ENCODE results near the gene AP1B1. TPM values are rescaled to one million over a fixed set of nuclear protein-coding genes. Genes with fewer than 3 reads are reported as not detected.
A peak's percentile ranks its signal among the peaks of the same experiment; 100 is the strongest.
"Not testable (repeated sequence)": the region's sequence is repeated elsewhere in the genome, so short reads cannot be mapped to it uniquely, and the experiment has no call there.

Gene AP1B1
- total RNA-seq, 1 experiment from 2014 or later, result 40.3 TPM

GRCh38 chr22:29414951-29415591, 26.7 kb upstream of the AP1B1 start:
- H3K27me3 ChIP-seq (ENCODE audit: low read length); H3K27ac ChIP-seq (ENCODE audit: low read length); H4K20me1 ChIP-seq (ENCODE audit: insufficient read depth, low read depth, low read length); H3K79me2 ChIP-seq (ENCODE audit: low read length); H3K36me3 ChIP-seq (ENCODE audit: insufficient read depth, low read length); H3K9me3 ChIP-seq (ENCODE audit: low read length); H3K9me2 ChIP-seq (replicated peaks; ENCODE audit: insufficient read depth, low read length): not testable (repeated sequence)
- 0 out of 2 replicates have a peak overlapping the region, but pooled peaks have one; percentile 2 for H2AFZ ChIP-seq (ENCODE audit: low read length)
- DNase-seq, result peak; percentile 54
- H3K4me1 ChIP-seq (ENCODE audit: low read length), result peaks cover 13% of the 10 kb centered on the region
- peak overlapping the region; percentile 54 for H3K9ac ChIP-seq (ENCODE audit: low read length)
- H3K4me3 ChIP-seq (ENCODE audit: low read length), result peak overlapping the region; percentile 62
- peak overlapping the region; percentile 53 for H3K4me2 ChIP-seq (ENCODE audit: low read depth, low read length, poor library complexity, severe bottlenecking)

- H3K27ac ChIP-seq (ENCODE audit: low read length); H4K20me1 ChIP-seq (ENCODE audit: insufficient read depth, low read depth, low read length); H3K4me3 ChIP-seq (ENCODE audit: low read length); H3K9ac ChIP-seq (ENCODE audit: low read length); H3K9me2 ChIP-seq (replicated peaks; ENCODE audit: insufficient read depth, low read length); H3K9me3 ChIP-seq (ENCODE audit: low read length); H3K36me3 ChIP-seq (ENCODE audit: insufficient read depth, low read length); H3K79me2 ChIP-seq (ENCODE audit: low read length); H3K27me3 ChIP-seq (ENCODE audit: low read length); H3K4me2 ChIP-seq (ENCODE audit: low read depth, low read length, poor library complexity, severe bottlenecking); H2AFZ ChIP-seq (ENCODE audit: low read length): not testable (repeated sequence)
- peaks cover 20% of the 10 kb centered on the region for H3K4me1 ChIP-seq (ENCODE audit: low read length)
- DNase-seq, result peak; percentile 46
Measured at GRCh38 chr22:29412772-29413171, 24.4 kb upstream of the AP1B1 start.

- H3K4me1 ChIP-seq (ENCODE audit: low read length), result peaks cover 20% of the 10 kb centered on the region
- not testable (repeated sequence) for H3K9ac ChIP-seq (ENCODE audit: low read length); H3K27me3 ChIP-seq (ENCODE audit: low read length); H3K4me3 ChIP-seq (ENCODE audit: low read length); H3K27ac ChIP-seq (ENCODE audit: low read length); H3K79me2 ChIP-seq (ENCODE audit: low read length); H3K9me2 ChIP-seq (replicated peaks; ENCODE audit: insufficient read depth, low read length); H3K4me2 ChIP-seq (ENCODE audit: low read depth, low read length, poor library complexity, severe bottlenecking); H3K9me3 ChIP-seq (ENCODE audit: low read length); H2AFZ ChIP-seq (ENCODE audit: low read length); H4K20me1 ChIP-seq (ENCODE audit: insufficient read depth, low read depth, low read length); H3K36me3 ChIP-seq (ENCODE audit: insufficient read depth, low read length)
- peak; percentile 70 for DNase-seq
Measured at GRCh38 chr22:29411569-29412211, 23.3 kb upstream of the AP1B1 start.

- H3K27me3 ChIP-seq (ENCODE audit: low read length), result no peaks in the 10 kb centered on the region
- peak overlapping the region; percentile 18 for H3K4me2 ChIP-seq (ENCODE audit: low read depth, low read length, poor library complexity, severe bottlenecking)
- H3K4me1 ChIP-seq (ENCODE audit: low read length), result peaks cover 15% of the 10 kb centered on the region
- H3K4me3 ChIP-seq (ENCODE audit: low read length), result no peak overlapping the region
- no peak overlapping the region for H2AFZ ChIP-seq (ENCODE audit: low read length)
- H3K36me3 ChIP-seq (ENCODE audit: insufficient read depth, low read length), result no peaks in the 10 kb centered on the region
- H4K20me1 ChIP-seq (ENCODE audit: insufficient read depth, low read depth, low read length), result no peaks in the 10 kb centered on the region
- H3K9me3 ChIP-seq (ENCODE audit: low read length), result no peaks in the 10 kb centered on the region
- H3K9me2 ChIP-seq (replicated peaks; ENCODE audit: insufficient read depth, low read length), result no peaks in the 10 kb centered on the region
- peak; percentile 49 for DNase-seq
- H3K27ac ChIP-seq (ENCODE audit: low read length), result no peak overlapping the region
- no peaks in the 10 kb centered on the region for H3K79me2 ChIP-seq (ENCODE audit: low read length)
- H3K9ac ChIP-seq (ENCODE audit: low read length), result no peak overlapping the region
Measured at GRCh38 chr22:29408940-29409339, 20.6 kb upstream of the AP1B1 start.

GRCh38 chr22:29401538-29401937, 13.2 kb upstream of the AP1B1 start:
- not testable (repeated sequence) for H3K27me3 ChIP-seq (ENCODE audit: low read length); DNase-seq; H3K36me3 ChIP-seq (ENCODE audit: insufficient read depth, low read length); H3K9me2 ChIP-seq (replicated peaks; ENCODE audit: insufficient read depth, low read length); H3K4me3 ChIP-seq (ENCODE audit: low read length); H3K79me2 ChIP-seq (ENCODE audit: low read length); H3K4me2 ChIP-seq (ENCODE audit: low read depth, low read length, poor library complexity, severe bottlenecking); H2AFZ ChIP-seq (ENCODE audit: low read length); H3K9ac ChIP-seq (ENCODE audit: low read length); H3K9me3 ChIP-seq (ENCODE audit: low read length); H3K27ac ChIP-seq (ENCODE audit: low read length); H3K4me1 ChIP-seq (ENCODE audit: low read length); H4K20me1 ChIP-seq (ENCODE audit: insufficient read depth, low read depth, low read length)

GRCh38 chr22:29400576-29400975, 12.2 kb upstream of the AP1B1 start:
- no peaks in the 10 kb centered on the region for H3K9me3 ChIP-seq (ENCODE audit: low read length)
- H3K27me3 ChIP-seq (ENCODE audit: low read length), result no peaks in the 10 kb centered on the region
- H2AFZ ChIP-seq (ENCODE audit: low read length), result no peak overlapping the region
- no peaks in the 10 kb centered on the region for H3K9me2 ChIP-seq (replicated peaks; ENCODE audit: insufficient read depth, low read length)
- no peak overlapping the region for H3K9ac ChIP-seq (ENCODE audit: low read length)
- H3K79me2 ChIP-seq (ENCODE audit: low read length), result no peaks in the 10 kb centered on the region
- H3K4me3 ChIP-seq (ENCODE audit: low read length), result no peak overlapping the region
- DNase-seq, result no peak
- no peaks in the 10 kb centered on the region for H3K4me1 ChIP-seq (ENCODE audit: low read length)
- H4K20me1 ChIP-seq (ENCODE audit: insufficient read depth, low read depth, low read length), result no peaks in the 10 kb centered on the region
- H3K4me2 ChIP-seq (ENCODE audit: low read depth, low read length, poor library complexity, severe bottlenecking), result no peak overlapping the region
- no peaks in the 10 kb centered on the region for H3K36me3 ChIP-seq (ENCODE audit: insufficient read depth, low read length)
- no peak overlapping the region for H3K27ac ChIP-seq (ENCODE audit: low read length)

- Histone ChIP-seq H3K4me2 (ENCODE audit: low read depth, low read length, poor library complexity, severe bottlenecking) (no peak overlapping the region), H2AFZ (ENCODE audit: low read length) (no peak overlapping the region), H3K27ac (ENCODE audit: low read length) (no peak overlapping the region), H3K9me3 (ENCODE audit: low read length) (no peaks in the 10 kb centered on the region), H3K9ac (ENCODE audit: low read length) (no peak overlapping the region), H3K4me3 (ENCODE audit: low read length) (no peak overlapping the region), H3K36me3 (ENCODE audit: insufficient read depth, low read length) (no peaks in the 10 kb centered on the region), H4K20me1 (ENCODE audit: insufficient read depth, low read depth, low read length) (no peaks in the 10 kb centered on the region), H3K4me1 (ENCODE audit: low read length) (no peaks in the 10 kb centered on the region), H3K27me3 (ENCODE audit: low read length) (no peaks in the 10 kb centered on the region), H3K9me2 (replicated peaks; ENCODE audit: insufficient read depth, low read length) (no peaks in the 10 kb centered on the region), H3K79me2 (ENCODE audit: low read length) (no peaks in the 10 kb centered on the region)
- no peak for DNase-seq
Measured at GRCh38 chr22:29397791-29398190, 9.4 kb upstream of the AP1B1 start.

- no peak overlapping the region for H3K4me2 ChIP-seq (ENCODE audit: low read depth, low read length, poor library complexity, severe bottlenecking)
- H3K9me2 ChIP-seq (replicated peaks; ENCODE audit: insufficient read depth, low read length), result no peaks in the 10 kb centered on the region
- no peaks in the 10 kb centered on the region for H3K27me3 ChIP-seq (ENCODE audit: low read length)
- no peaks in the 10 kb centered on the region for H3K9me3 ChIP-seq (ENCODE audit: low read length)
- no peak overlapping the region for H3K4me3 ChIP-seq (ENCODE audit: low read length)
- no peak overlapping the region for H3K9ac ChIP-seq (ENCODE audit: low read length)
- no peaks in the 10 kb centered on the region for H4K20me1 ChIP-seq (ENCODE audit: insufficient read depth, low read depth, low read length)
- no peaks in the 10 kb centered on the region for H3K36me3 ChIP-seq (ENCODE audit: insufficient read depth, low read length)
- H3K27ac ChIP-seq (ENCODE audit: low read length), result no peak overlapping the region
- no peak for DNase-seq
- no peaks in the 10 kb centered on the region for H3K4me1 ChIP-seq (ENCODE audit: low read length)
- no peaks in the 10 kb centered on the region for H3K79me2 ChIP-seq (ENCODE audit: low read length)
- H2AFZ ChIP-seq (ENCODE audit: low read length), result no peak overlapping the region
Measured at GRCh38 chr22:29396126-29396525, 7.8 kb upstream of the AP1B1 start.
